WTC11 (cell line): ENCODE results near the gene CHST3. TPM values are rescaled to one million over a fixed set of nuclear protein-coding genes. Genes with fewer than 3 reads are reported as not detected.

ENCODE experiments used
- ATAC-seq: fragments of 200-7000 bp; cut with Tn5 transposase; 2 replicates; pipeline ENCODE4 v1.10.0; 2021; ENCODE audit warnings: mild to moderate bottlenecking, moderate library complexity
- CTCF ChIA-PET: fragments of 300-600 bp; sonication (Branson Sonifier 250); formaldehyde crosslinking; loops from one replicate; lab custom pipeline; 2021; ENCODE audit warnings: antibody characterized with exemption; lab: Charles Lee
- POLR2A ChIA-PET: fragments of 350-600 bp; sonication (Branson Sonifier 250); formaldehyde crosslinking; loops from one replicate; lab custom pipeline; 2021; ENCODE audit warnings: antibody characterized with exemption; lab: Charles Lee
- DNase-seq: peaks from one replicate; pipeline ENCODE4 v3.0.0; 2021; ENCODE audit warnings: low spot score
- H3K27ac Mint-ChIP-seq: 2 replicates; pipeline ENCODE4 v1.8.0; 2021; ENCODE audit warnings: mixed read lengths
- H3K27me3 Mint-ChIP-seq: 2 replicates; pipeline ENCODE4 v1.8.0; 2021; ENCODE audit warnings: low read depth, mild to moderate bottlenecking, moderate library complexity, mixed read lengths
- H3K36me3 Mint-ChIP-seq: 2 replicates; pipeline ENCODE4 v1.8.0; 2021; ENCODE audit warnings: mixed read lengths
- H3K4me1 Mint-ChIP-seq: 2 replicates; pipeline ENCODE4 v1.8.0; 2022; ENCODE audit warnings: mixed read lengths
- H3K4me3 Mint-ChIP-seq: 2 replicates; pipeline ENCODE4 v1.8.0; 2021; ENCODE audit warnings: mild to moderate bottlenecking, moderate library complexity, mixed read lengths
- H3K9me3 Mint-ChIP-seq: 2 replicates; pipeline ENCODE4 v1.8.0; 2021; ENCODE audit warnings: mixed read lengths
- AFF4 ChIP-seq: sonication (generic); formaldehyde crosslinking; IDR thresholded peaks from 2 replicates; pipeline ENCODE4 v1.8.1; 2023; ENCODE audit warnings: mild to moderate bottlenecking, missing genetic modification reagents, borderline replicate concordance
- ATF6 ChIP-seq: sonication (generic); formaldehyde crosslinking; IDR thresholded peaks from 2 replicates; pipeline ENCODE4 v1.8.1; 2023; ENCODE audit warnings: mild to moderate bottlenecking, missing genetic modification reagents
- CREM ChIP-seq: sonication (generic); formaldehyde crosslinking; IDR thresholded peaks from 2 replicates; pipeline ENCODE4 v1.8.1; 2022; ENCODE audit warnings: mild to moderate bottlenecking, missing genetic modification reagents, moderate library complexity
- FOXP1 ChIP-seq: sonication (generic); formaldehyde crosslinking; IDR thresholded peaks from 2 replicates; pipeline ENCODE4 v1.8.0; 2022; ENCODE audit warnings: missing genetic modification reagents, mild to moderate bottlenecking, moderate library complexity, borderline replicate concordance
- JAZF1 ChIP-seq: fragments of 250-450 bp; sonication (Bioruptor Pico); IDR thresholded peaks from 2 replicates; pipeline ENCODE4 v1.9.0; 2021; ENCODE audit warnings: moderate library complexity, mild to moderate bottlenecking, inconsistent platforms
- JUN ChIP-seq: sonication (generic); formaldehyde crosslinking; IDR thresholded peaks from 2 replicates; pipeline ENCODE4 v1.8.0; 2023; ENCODE audit warnings: mild to moderate bottlenecking, missing genetic modification reagents
- MYBL2 ChIP-seq: sonication (generic); formaldehyde crosslinking; IDR thresholded peaks from 2 replicates; pipeline ENCODE4 v1.8.1; 2023; ENCODE audit warnings: mild to moderate bottlenecking, moderate library complexity, missing genetic modification reagents
- NFATC4 ChIP-seq: fragments of 250-450 bp; sonication (Bioruptor Pico); IDR thresholded peaks from 2 replicates; pipeline ENCODE4 v1.9.0; 2021; ENCODE audit warnings: mild to moderate bottlenecking
- PREB ChIP-seq: sonication (generic); formaldehyde crosslinking; IDR thresholded peaks from 2 replicates; pipeline ENCODE4 v1.8.1; 2022; ENCODE audit warnings: mild to moderate bottlenecking, missing genetic modification reagents, moderate library complexity, borderline replicate concordance
- RELA ChIP-seq: sonication (generic); formaldehyde crosslinking; IDR thresholded peaks from 2 replicates; pipeline ENCODE4 v1.8.1; 2022; ENCODE audit warnings: missing genetic modification reagents, mild to moderate bottlenecking, borderline replicate concordance
- SMAD4 ChIP-seq: sonication (generic); formaldehyde crosslinking; IDR thresholded peaks from 2 replicates; pipeline ENCODE4 v1.8.0; 2022; ENCODE audit warnings: mild to moderate bottlenecking, missing genetic modification reagents
- TCF7 ChIP-seq: sonication (generic); formaldehyde crosslinking; IDR thresholded peaks from 2 replicates; pipeline ENCODE4 v1.8.0; 2022; ENCODE audit warnings: mild to moderate bottlenecking, low read depth, missing genetic modification reagents, moderate library complexity
- TP53 ChIP-seq: sonication (generic); formaldehyde crosslinking; IDR thresholded peaks from 2 replicates; pipeline ENCODE4 v1.8.1; 2023; ENCODE audit warnings: mild to moderate bottlenecking, missing genetic modification reagents
- ZNF263 ChIP-seq: sonication (generic); formaldehyde crosslinking; IDR thresholded peaks from 2 replicates; pipeline ENCODE4 v1.8.1; 2022; ENCODE audit warnings: low read depth, mild to moderate bottlenecking, moderate library complexity, missing genetic modification reagents
- ZNF317 ChIP-seq: sonication (generic); formaldehyde crosslinking; IDR thresholded peaks from 2 replicates; pipeline ENCODE4 v1.8.1; 2023; ENCODE audit warnings: low read depth, mild to moderate bottlenecking, moderate library complexity, missing genetic modification reagents, borderline replicate concordance
- ZNF416 ChIP-seq: fragments of 250-450 bp; sonication (Bioruptor Pico); IDR thresholded peaks from 2 replicates; pipeline ENCODE4 v1.9.0; 2021; ENCODE audit warnings: mild to moderate bottlenecking, inconsistent platforms
- ZNF671 ChIP-seq: fragments of 250-450 bp; sonication (Bioruptor Pico); IDR thresholded peaks from 2 replicates; pipeline ENCODE4 v1.8.0; 2021; ENCODE audit warnings: mild to moderate bottlenecking
- total RNA-seq: library from RNA; stranded (reverse); gene quantifications from 3 replicates; pipeline ENCODE4 v1.2.3, GENCODE V29; 2021
- TF ChIP-seq, protein P1 (sequence below): fragments of 200-600 bp; IDR thresholded peaks from 2 replicates; pipeline ENCODE4 v1.8.0; 2022; ENCODE audit warnings: antibody characterized with exemption
- TF ChIP-seq, protein P2 (sequence below): sonication (generic); formaldehyde crosslinking; IDR thresholded peaks from 2 replicates; pipeline ENCODE4 v1.8.1; 2022; ENCODE audit warnings: missing genetic modification reagents, borderline replicate concordance
- TF ChIP-seq, protein P3 (sequence below): sonication (generic); formaldehyde crosslinking; IDR thresholded peaks from 2 replicates; pipeline ENCODE4 v1.8.1; 2023; ENCODE audit warnings: mild to moderate bottlenecking, missing genetic modification reagents, moderate library complexity

The CHST3 gene
- total RNA-seq, 1 experiment from 2014 or later: 7.0 TPM

- CTCF ChIA-PET: interaction anchor here (1.4 to 2.7 kb wide), 2 partner anchors 10 to 83 kb away, joined by 4 to 13 read pairs; no protein-coding TSS in a partner anchor
- POLR2A ChIA-PET: interaction anchor here (0.8 kb wide), 1 partner anchor 376 kb away, joined by 4 read pairs; no protein-coding TSS in a partner anchor
- no peak overlapping the region for H3K27ac Mint-ChIP-seq
Observed at GRCh38 chr10:71965623-71966022, 1.4 kb downstream of the CHST3 start.

More at GRCh38 chr10:71965623-71966022, 1.4 kb downstream of the CHST3 start:
- H3K4me3 Mint-ChIP-seq: peak overlapping the region; percentile 87
- no peaks in the 10 kb centered on the region for H3K9me3 Mint-ChIP-seq
- H3K4me1 Mint-ChIP-seq: peaks cover 40% of the 10 kb centered on the region
- no peak for ATAC-seq
- TF ChIP-seq TP53 (CRISPR knock-in tag): no peak
- TF ChIP-seq TCF7 (CRISPR knock-in tag): no peak
- no peak for TF ChIP-seq ATF6
- no peak for TF ChIP-seq CREM (CRISPR knock-in tag)
- no peak for TF ChIP-seq JUN (CRISPR knock-in tag)
- no peak for TF ChIP-seq RELA (CRISPR knock-in tag)
- TF ChIP-seq, protein P1, sequence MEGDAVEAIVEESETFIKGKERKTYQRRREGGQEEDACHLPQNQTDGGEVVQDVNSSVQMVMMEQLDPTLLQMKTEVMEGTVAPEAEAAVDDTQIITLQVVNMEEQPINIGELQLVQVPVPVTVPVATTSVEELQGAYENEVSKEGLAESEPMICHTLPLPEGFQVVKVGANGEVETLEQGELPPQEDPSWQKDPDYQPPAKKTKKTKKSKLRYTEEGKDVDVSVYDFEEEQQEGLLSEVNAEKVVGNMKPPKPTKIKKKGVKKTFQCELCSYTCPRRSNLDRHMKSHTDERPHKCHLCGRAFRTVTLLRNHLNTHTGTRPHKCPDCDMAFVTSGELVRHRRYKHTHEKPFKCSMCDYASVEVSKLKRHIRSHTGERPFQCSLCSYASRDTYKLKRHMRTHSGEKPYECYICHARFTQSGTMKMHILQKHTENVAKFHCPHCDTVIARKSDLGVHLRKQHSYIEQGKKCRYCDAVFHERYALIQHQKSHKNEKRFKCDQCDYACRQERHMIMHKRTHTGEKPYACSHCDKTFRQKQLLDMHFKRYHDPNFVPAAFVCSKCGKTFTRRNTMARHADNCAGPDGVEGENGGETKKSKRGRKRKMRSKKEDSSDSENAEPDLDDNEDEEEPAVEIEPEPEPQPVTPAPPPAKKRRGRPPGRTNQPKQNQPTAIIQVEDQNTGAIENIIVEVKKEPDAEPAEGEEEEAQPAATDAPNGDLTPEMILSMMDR: no peak
- TF ChIP-seq ZNF317 (CRISPR knock-in tag): no peak
- TF ChIP-seq PREB (CRISPR knock-in tag): no peak
- TF ChIP-seq FOXP1 (CRISPR knock-in tag): no peak
- no peak for TF ChIP-seq ZNF263 (CRISPR knock-in tag)
- TF ChIP-seq SMAD4 (CRISPR knock-in tag): no peak
- TF ChIP-seq, protein P2, sequence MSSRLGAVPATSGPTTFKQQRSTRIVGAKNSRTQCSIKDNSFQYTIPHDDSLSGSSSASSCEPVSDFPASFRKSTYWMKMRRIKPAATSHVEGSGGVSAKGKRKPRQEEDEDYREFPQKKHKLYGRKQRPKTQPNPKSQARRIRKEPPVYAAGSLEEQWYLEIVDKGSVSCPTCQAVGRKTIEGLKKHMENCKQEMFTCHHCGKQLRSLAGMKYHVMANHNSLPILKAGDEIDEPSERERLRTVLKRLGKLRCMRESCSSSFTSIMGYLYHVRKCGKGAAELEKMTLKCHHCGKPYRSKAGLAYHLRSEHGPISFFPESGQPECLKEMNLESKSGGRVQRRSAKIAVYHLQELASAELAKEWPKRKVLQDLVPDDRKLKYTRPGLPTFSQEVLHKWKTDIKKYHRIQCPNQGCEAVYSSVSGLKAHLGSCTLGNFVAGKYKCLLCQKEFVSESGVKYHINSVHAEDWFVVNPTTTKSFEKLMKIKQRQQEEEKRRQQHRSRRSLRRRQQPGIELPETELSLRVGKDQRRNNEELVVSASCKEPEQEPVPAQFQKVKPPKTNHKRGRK: no peak
- no peak for TF ChIP-seq MYBL2 (CRISPR knock-in tag)
- no peak for TF ChIP-seq ZNF416 (CRISPR knock-in tag)
- no peak for TF ChIP-seq NFATC4 (CRISPR knock-in tag)
- TF ChIP-seq, protein P3, sequence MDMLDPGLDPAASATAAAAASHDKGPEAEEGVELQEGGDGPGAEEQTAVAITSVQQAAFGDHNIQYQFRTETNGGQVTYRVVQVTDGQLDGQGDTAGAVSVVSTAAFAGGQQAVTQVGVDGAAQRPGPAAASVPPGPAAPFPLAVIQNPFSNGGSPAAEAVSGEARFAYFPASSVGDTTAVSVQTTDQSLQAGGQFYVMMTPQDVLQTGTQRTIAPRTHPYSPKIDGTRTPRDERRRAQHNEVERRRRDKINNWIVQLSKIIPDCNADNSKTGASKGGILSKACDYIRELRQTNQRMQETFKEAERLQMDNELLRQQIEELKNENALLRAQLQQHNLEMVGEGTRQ: no peak
- TF ChIP-seq JAZF1 (CRISPR knock-in tag): no peak
- no peak for TF ChIP-seq ZNF671 (CRISPR knock-in tag)
- TF ChIP-seq AFF4 (CRISPR knock-in tag): no peak
- H3K27me3 Mint-ChIP-seq: peaks cover 49% of the 10 kb centered on the region
- no peak for DNase-seq
- no peaks in the 10 kb centered on the region for H3K36me3 Mint-ChIP-seq
